Stimulated activated CD4-positive, alpha-beta T cell treated with anti-CD3 and anti-CD28 coated beads, Interleukin-4, amount 100 ng/mL, for 4 hours (primary cell): ENCODE measurements around the gene P2RX1.

Source experiments
- DNase-seq, 2 experiments: peaks; one replicate each; pipeline ENCODE4 v3.0.0-alpha.2; 2020

Gene P2RX1

DNA sequence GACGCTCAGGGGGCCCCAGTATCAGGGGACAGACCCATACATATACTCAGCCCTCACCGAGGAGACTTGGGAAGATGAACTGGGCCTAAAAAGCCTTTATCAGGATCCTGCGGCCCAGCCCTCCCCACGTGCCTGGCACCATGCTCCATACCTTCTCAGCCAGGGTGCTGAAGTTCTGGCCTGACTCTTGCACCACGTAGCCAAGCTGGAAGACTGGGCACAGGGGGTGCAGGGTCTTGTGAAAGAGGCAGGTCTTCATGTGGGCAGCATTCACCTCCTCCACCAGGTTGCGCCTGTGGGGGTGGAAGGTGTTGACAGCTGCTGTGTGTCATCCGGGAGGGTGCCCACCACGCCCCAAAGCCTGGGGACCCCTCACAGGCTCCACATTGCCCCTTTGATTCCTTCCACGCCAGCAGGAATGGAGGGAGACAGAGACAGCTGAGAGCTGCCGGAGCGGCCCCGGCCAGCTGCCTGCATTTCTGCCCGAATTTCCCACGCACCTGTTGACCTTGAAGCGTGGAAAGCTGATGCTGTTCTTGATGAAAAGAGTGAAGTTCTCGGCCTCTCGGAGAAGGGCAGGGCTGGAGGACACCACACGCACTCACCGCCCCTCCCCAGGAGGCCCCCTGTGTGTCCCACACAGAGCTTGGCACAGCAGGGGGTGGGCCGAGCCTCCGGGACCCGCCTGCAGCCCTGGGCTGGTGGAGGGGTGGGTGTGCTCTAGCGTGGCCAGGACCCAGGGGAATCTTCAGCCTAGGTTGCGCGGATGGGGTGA is 13.0 kb downstream of the P2RX1 start:
- no peak for DNase-seq

DNA sequence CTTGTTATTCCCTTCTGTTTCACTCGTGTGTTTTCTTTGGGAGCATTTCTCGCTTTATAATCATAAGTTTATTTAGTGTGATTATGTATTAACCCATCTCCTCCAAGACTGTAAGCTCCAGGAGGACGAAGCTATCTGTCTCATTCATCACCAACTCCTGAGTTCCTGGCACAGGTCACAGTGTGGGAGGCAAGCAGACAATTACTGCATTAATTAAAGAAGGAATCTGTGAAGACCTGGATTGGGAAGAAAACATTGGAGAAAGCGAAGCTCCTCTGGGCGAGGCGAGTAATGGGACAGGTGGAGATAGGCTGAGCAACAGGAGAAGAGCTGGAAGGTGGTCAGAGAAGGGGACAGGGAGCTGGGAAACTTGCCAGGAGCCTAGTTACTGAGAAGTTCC is 15.6 kb downstream of the P2RX1 start:
- DNase-seq: no peak

DNA sequence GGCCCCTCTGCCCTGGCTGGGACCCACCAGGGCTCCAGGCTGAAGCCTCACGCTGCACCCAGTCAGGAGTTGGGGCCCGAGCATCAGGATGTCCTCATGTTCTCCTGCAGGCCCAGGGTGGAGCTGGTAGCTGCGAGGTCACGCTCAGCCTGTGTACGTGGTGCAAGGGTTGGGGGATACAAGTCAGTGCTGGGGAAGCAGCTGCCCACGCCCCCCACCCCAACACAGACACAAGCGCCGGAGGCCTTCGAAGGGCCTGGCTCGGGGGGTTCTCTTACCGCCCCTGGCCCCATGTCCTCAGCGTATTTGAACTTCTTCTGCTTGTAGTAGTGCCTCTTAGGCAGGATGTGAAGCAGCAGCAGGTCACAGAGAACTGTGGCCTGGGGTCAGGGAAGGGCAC is 18.5 kb downstream of the P2RX1 start:
- DNase-seq: no peak

DNA sequence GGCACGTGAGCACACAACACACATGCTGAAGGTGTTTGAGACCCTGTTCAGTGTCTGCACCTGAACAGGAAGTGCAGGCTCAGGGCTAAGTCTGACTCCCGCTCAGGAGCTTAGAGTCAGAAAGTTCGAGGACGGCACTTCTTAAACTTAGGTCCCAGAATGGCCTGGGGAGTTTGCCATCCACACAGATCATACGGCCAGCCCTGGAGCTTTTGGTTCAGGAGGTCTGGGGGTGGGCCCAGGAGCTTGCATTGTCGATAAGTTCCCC is 19.4 kb downstream of the P2RX1 start:
- DNase-seq: no peak

DNA sequence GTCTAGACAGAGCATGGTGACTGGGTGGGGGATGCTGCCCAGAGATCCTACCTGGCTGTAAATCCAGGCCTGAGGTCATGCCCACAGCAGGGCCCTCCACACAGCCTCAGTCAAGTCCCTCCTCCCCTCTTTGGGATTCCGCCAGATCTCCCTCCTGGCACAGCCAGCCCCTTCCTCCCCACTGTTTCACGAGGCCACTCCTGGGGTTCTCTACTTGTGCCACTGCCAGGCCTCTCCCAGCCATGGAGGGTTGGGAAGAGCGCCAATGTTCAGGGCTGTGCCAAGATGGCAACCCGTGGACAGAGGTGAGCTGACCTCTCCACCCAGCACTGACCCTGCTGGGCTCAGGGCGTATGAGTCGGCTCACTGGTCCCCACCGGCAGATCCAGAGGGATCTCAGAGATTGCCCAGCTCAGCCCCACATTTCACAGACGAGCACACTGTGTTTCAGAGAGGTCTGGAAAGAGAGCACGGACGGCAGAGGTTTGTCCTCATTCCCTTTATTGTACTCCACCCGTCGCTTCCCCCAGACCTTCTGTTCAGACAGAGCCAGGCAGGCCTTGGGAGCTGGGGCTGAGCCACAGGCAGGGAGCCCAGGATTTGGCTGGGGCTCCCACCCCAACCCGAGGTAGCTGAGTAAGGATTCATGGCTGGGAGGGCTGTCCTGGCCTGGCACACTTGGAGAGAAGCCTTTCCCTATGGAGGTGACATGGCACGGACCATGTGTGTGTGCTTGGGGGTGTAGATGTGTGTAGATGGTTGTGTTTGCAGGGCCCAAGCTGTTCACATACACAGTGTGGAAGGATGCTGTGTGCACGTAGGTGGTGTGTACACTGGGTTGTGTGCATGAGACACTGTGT is 19.9 kb downstream of the P2RX1 start:
- no peak for DNase-seq

DNA sequence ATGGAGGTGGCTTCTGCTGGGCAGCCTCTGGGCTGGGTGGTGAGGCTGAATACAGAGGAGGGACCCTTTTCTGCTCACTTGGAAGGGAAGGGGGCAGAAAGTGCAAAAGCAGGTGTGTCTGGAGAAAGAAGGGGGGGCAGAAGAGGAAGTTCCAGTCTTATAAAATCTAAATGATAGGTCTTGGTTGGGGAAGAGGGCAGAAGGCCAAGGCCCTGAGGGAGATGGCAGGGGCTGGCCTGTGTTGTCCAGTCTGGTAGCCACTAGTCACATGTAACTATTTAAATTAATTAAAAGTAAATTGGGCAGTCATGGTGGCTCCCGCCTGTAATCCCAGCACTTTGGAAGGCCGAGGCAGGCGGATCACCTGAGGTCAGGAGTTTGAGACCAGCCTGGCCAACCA is 20.9 kb downstream of the P2RX1 start:
- no peak for DNase-seq

DNA sequence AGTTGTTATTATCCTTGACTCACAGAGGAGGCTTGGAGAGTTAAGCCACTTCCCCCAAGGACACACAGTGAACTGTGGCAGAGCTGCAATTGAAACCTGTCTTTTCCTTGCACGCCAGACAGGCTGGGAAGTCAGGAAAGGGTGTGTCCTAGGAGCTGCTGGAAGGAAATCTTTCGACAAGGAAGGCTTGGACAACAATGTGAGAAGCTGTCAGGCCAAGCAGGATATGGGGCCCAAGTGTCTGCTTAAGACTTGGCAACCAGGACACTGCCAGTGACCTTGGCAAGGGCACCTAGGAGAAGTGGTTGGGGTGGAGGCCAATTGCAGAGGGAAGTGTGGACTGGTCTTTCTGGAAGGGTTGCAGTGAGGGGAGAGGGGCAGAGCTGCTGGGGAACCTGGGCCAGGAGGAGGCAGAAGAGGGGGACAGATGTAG is 21.3 kb downstream of the P2RX1 start:
- DNase-seq: no peak

DNA sequence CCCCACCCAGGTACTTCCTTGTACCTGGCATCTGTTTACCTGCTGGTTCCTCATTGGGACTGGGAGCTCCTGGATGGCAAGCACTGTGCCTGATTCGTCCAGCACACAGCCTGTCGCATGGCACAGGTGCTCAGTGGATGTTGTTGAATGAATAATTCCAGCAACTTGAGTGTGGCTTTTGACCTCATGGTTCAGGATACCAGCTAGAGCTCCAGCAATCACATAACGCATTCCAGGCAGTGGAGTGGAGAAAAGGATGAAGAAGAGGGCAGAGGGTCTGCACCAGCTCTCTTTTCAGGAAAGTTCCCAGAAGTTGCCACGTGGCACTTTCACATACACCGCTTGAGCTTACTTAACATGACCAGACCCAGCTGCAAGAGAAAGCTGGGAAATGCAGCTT is 22.1 kb downstream of the P2RX1 start:
- DNase-seq: no peak

DNA sequence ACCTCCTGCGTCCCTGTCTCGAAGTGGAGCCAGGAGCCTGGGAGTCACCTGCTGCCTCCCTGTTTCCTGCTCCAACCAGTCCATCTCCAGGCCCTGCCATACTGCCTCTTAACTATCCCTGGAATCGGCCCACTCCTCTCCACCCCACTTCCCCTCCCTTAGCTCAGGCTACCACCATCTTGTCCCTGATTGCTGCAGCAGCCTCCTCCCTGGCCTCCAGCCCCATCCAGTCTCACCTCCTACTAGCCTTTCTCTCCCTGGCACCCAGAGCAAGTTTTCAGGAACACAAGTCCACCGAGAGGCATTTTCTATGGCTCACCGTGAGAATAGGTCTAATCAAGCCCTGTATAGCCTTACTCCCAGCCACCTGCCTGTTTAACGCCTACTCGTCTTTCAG is 22.5 kb downstream of the P2RX1 start:
- DNase-seq: no peak

DNA sequence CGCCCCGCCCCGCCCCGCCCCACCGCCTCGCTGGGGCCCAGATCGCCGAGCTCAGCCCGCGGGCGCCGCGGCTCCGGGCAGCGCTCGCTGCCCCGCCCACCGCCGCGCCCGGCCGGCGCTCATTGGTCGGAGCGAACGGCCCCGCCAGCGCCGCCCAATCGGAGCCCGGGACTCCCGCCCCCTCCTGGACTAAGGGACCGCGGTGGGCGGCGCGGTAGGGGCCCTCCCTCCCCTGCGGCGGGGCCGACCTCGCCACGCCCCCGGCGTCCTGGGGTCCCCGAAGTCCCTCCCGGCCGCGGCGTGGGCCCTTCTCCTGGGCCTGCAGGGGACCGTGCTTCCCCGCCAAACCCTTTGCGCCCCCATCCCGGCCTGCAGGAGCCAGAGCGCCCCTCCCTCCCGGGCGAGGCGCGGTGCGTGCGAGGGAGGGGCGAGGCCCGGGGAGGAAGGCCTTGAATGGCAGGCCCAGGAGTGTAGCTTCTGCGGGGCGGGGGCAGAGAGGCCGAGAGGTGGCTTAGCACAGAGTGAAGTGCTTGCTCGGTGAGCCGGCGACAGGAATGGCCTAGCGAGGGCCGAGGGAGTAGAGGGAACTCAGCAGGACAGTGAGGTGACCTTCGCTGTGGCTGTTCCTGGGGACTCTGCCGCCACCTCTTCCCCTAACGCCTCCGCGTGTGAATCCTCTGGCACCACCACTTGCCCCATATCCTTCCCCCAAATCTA is 23.1 kb downstream of the P2RX1 start, which contains the start of gene CAMKK1:
Gene CAMKK1, minus strand, starts transcription at position 51 of the 717 bp plus-strand sequence. CDS start 7,366 bp downstream, outside the sequence.
- peak; percentile 84 to 88 for DNase-seq

DNA sequence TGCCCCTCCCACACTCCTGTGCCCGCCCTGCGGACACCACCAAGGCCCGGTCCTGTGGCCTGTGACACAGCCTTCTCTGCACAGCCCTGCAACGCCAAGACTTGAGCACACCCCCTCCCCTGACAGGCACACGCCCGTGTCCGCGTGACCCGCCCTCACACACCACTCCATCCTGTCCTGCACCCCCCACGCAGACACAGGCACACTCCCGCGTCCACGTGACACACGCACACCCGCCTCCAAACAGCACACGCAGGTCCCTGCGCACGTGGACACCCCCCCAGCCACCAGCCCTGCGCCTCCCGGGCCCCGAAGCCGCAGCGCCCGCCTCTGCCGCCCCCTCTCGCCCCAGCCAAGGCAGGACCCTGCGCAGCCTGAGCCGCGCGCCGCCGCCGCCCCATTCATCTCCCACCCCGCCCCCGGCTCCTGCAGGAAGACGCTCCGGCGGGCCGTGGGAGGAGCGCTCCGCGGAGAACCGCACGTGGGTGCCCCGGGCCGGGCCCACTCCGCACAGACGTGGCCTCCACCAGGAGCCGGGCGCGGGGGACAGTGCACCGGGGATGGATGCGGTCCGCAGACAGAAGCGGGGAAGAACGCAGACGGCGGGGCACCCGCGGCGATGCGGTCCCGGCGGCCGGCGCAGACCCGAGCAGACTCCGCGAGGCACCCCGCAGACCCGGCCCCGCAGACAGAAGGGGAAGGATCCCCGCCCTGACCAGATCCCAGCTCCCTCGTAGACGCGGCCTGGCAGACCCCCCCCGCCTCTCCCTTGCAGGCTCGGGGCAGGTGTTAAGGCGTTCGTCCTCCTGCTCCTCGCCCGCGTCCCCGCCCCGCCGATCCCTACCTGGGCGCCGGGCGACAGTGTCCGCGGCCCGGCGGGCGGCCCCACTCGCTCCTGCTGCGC is 23.9 kb downstream of the P2RX1 start:
- DNase-seq: peak; percentile 60 to 87

DNA sequence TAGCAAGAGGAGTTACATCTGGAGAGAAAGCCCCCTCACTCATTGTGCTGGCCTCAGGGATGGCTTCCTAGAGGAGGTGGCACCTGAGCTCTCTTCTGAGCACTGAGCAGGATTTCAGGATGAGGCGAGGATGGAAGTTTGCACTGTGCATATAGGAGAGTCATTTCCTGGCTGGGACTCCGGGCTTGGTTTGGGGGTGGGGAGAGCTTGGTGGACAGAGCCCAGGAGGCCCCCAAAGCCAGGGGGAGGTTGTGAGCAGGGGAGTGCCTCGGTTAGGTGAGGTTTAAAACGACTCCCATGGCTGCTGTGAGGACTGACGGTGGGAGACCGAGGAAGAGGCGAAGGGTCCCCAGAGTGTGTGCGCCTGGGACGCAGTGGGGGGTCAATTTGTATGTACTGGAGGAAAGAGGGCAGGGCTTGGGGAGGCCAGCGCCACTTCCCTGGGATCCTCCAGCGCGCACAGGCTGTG is 24.6 kb downstream of the P2RX1 start:
- DNase-seq: no peak

DNA sequence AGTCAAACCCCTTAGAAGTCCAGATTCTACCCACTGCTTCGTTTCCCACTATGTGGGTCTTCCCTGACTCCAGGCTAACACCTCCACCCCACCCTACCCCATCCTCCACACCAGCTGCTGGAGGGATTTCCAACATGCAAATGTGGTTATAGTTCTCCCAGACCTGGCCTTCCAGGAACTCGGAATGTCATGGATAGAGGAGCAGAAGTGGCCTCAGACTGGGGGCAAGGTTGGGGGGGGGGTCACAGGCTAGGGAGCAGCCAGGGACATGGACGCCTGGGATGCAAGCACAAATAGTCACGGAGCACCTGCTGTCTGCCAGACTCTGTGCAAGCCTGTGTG is 25.4 kb downstream of the P2RX1 start:
- no peak for DNase-seq

DNA sequence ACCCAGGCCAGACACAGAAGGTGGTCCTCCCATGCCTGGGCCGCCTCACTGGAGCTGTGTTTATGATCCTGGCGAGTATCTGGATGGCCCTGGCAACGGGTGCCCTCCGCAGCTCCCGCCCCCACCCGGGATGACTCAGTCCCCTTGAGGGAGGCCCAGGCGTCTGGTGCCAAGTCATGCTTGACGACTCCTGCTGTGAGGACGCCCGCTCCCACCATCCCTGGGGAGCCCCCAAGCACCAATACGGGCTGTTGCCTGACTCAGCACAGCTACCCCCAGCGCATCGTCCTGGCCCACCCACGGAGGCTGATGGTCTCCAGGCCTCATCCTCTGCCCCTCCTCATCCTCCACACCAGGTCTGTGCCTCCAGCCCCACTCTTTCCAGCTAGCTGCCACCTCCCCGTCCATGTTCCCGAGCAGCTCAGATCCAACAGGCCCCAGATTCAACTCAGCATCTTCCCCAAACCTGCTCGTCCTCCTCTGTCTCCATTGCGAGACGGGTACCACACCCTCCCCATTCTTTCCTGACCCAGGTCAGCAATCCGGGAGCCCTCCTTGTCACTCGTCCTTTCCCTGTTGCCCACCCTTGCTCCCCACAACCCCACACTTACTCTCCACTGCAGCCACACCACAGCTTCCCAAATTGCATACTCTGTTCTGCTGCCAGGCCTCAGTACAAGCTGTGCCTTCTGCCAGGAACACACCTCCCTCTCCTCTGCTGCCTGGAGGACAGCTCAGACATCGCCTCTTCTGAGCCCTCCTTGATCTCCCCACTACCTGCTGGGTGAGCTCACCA is 26.0 kb downstream of the P2RX1 start:
- peak; percentile 23 to 42 for DNase-seq

DNA sequence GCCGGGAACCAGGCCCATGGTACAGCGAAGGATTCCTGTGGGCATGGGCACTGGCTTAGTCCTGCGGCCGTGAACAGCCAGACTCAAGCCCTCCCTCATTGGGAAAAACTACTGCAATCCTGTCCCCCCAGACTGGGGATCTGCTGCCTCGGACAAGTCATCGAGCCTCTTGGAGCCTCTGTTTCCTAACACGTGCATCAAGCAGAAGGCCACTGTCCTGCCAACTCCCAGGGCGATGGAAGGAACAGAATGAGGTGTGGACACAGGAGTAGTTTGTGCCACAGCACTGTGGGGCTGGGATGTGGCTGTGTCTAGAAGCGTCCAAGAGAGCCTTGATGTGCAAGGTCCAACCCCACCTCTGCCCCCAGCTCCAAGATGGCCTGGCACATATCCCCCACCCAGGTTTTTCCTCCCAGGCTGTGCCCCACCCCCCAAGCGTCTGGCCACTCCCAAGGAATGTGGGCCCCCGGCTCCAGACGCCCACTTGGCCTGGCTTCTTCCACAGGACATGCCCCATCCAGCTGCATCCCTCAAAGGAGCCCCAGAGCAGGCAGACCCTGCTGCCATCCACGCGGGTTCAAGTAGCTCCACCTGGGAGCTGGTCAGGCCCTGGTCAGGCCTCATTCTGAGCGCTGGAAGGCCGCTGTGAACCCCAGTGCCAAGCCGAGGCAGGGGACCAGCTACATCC is 26.8 kb downstream of the P2RX1 start:
- DNase-seq: no peak

DNA sequence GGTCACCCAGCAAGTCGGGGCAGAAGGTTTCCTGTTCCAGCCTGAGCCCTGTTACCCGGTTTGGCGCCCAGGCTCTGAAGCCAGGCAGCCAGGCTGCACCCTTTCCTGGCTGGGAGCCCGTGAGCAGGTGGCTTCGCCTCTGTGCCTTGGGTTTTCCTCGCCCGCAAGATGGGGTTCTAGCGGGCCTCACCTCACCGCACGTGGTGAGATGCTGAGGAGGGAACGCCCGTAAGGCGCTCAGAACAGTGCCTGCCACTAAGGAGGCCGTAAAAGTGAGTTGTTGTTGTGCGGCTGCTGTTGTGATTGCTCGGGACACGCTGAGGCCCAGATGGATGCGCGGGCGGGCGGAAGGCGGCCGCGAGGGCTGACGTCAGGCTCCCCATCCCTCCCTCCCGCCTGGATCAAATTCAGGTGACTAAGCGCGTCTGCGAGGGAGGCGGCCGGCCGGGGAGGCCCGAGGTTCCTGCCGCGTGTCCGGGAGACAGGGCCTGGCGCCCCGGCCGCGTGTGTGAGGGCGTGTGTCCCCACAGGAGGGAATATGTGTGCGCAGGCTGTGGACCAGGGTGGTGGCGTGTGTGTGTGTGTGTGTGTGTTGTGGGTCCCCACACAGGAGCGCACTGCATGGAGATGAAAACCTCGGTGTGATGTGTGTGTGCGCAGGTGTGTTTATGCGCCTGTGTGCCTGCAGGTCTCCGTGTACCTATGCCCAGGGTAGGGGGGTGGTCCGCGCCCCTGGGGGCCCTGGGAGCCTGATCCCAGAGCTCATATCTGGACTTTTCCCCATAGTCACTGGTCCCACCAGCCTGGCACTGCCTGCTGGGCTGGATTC is 27.7 kb downstream of the P2RX1 start:
- DNase-seq: no peak

DNA sequence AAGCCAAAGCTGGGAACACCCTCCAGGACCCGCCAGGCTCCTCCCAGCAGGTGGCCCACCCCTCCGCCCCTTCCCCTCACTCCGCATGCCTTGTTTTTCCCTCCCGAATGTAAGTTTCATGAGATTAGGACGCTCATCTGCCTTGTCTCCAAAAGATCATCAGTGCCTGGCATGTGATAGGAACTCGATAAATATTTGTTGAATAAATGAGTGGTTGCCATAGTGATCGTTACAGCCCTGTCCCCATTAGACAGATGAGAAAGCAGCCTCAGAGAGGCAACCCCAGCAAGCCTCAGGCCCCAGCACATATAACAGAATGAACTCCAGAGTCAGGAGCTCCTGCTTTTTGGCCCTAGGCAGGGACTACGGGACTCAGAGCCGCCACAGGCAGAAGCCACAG is 28.5 kb downstream of the P2RX1 start:
- DNase-seq: no peak

DNA sequence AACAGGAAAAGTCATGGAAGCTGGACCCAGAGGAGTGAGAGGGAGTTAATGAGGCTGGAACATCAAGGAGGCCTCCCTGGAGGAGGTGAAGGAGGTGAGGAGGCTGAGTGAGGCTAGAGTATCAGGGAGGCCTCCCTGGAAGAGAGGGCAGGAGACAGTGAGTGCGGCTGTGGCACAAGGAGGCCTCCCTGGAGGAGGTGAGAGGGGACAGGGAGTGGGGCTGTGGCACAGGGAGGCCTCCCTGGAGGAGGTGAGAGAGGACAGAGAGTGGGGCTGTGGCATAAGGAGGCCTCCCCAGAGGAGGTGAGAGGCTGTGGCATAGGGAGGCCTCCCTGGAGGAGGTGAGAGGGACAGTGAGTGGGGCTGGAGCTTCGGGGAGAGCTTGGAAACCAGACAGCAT is 28.9 kb downstream of the P2RX1 start:
- no peak for DNase-seq

DNA sequence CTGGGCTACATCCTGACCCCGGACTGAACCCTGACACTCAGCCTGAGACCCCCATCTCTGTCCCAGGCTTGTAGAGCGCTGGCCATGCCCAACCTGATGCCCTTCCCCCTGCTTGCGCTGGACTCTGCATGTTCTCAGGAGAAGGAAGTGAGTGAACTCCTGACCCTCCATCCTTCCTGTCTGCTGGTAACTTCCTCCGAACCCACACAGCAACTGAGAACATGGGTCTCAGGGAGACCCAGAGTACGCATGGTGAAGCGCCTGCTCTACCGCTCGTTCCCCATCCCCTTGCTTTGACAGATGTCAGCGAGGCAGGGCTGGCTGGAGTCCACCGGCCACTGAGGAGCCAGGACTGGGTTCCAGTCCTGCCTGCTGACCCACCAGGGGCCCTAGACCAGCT is 29.5 kb downstream of the P2RX1 start:
- DNase-seq: no peak

DNA sequence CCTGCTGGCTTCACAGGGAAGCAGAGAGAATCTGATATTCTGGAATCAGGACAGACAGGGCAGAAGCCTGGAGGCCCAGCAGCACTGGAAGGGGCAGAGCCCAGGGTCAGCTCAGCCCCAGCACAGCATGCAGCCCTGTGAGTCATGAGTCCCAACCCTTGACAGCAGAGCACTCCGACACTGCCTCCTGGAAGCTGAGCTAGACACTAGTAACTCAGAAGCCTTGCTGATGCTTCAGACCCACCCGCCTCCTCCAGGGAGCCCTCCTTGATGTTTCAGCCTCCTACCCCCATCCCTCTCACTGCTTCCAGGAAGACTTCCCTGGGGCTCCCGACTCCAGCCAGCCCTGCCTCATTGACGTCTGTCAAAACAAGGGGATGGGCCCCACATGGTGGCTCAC is 30.3 kb downstream of the P2RX1 start:
- no peak for DNase-seq
